Activated naive CD4-positive, alpha-beta T cell (primary cell): ENCODE results near the gene SLC9C1.

ENCODE experiments used
- DNase-seq, 4 experiments: peaks; one replicate each; lab custom pipeline; 2025; lab: John Stamatoyannopoulos, UW

Gene SLC9C1

DNA sequence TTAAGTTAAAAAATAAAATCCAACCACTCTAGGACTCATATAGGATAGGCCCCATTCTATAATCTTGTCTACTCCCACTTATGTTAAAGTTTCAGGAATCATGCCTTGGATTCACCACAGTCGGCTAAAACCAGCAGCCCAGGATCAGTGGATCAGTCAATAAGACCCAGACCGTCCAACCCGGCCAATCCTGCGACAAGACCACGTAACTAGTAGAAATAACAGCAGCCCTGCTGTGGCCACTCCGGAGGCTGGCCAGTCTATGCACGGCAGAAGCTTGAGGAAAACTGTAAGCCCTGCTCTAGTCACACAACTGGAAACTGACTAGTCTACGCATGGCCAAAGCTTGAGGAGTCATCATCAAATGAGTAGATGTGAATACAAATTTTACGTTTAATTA is 12.8 kb upstream of the SLC9C1 start:
- DNase-seq = no peak

DNA sequence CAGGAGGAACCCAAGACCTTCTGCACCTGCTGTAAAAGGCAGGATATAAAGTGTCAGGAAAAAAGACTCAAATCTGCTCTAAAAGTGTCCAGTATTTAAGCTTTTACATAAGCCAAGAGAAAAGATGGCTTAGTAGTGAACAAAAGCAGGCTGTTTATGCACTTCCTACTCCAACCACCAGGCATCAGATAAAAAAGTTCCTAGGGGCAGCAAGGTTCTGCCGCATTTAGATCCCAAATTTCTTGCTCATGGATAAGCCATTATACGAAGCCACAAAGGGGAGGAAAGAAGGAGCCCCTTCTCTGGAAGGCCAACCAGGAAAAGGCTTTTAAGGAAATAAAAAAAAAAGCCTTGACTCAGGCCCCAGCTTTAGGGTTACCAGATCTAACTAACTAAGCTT is 10.6 kb upstream of the SLC9C1 start:
- no peak for DNase-seq

DNA sequence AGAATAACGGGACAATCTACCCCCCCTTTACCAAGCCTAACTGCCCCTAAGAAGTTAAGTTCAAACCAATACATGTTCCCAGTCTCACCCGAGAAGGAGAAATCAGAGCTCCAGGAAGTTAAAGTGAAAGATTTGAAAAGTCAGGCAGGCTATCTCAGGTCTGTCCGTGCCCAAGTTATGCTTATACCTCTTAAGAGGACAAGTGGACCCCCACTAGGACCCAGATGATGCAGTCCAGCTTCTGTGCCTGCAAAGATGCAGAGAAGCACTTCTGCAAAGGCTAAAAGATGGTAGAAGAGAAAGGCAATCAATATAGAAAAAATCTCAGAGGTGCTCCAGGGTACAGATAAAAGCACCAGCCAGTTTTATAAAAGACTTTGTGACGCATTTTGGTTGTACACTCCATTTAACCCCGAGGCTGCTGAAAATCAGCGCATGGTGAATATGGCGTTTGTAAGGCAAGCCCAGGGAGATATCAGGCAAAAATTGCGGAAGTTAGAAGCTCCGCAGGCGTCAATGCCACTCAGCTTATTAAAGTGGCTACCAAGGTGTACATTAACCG is 9.8 kb upstream of the SLC9C1 start:
- DNase-seq = no peak

DNA sequence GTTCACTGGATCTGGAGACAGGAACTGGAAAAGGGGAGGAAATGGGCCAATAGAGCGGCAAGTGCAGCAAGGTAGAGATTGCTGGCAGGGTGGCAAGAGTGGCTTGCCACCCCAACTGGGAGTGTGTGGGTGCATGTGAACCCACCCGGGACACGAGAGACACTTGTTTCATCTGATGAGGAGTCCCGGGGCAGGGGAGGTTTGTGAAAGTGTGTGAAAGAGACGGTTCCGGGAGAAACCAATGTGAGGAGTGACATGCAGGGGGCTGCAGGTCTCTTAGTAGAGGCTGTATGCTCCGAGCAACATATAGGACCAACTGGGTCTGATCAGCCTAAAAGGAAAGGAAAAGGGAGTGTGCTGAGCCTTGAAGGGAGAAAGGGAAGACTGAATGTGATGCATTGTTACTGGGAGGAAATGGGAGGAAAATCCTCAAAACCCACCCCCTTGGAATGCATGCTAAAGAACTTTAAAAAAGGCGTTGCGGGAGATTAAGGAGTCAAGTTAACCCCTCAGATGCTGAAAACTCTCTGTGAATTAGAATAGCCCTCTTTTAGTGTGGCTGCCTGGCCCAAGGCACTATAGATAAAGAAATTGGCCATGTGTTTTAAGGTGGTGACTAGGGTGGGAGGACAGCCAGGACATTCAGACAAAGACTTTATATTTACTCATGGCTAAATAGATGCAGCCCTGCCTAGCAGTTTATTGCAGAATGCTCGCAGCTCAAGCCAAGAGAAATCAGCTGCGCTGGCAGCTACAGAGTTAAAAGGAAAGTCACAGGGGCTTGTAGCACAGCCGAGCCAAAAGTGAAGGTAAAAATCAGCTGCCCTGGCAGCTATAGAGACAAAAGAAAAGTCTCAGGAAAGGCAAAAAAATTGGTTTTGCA is 9.1 kb upstream of the SLC9C1 start:
- DNase-seq = no peak

DNA sequence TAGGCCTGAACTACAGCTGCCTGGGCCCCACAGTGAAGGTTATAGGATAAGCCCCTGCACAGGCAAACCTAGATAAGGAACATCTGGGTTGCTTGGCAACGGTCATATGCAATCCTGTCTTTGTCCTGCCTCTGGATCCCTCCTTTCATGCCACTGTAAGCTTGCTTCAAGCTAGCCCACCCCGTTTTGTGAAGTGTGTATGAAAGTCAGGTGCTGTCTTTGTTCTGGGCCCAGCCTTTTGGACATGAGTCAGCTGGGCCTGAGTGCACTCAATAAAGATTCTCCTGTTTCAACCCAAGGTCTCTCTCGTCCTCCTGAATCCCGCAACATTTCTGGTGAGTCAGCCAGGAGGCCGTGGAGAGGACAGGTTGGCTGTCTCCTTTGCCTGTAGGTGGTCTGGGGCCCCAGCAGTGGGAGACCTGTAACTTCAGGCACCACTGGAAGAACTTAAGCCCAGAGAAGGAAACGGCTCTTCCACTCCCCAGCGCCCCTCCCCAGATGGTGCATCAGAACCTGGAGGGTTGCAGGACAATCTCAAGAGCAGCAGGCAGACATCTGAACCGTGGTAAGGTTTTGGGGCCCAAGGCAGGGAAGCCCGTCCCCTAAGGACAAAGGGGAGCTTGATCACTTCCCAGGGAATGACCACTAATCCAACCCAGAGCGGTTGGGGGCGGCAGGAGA is 8.3 kb upstream of the SLC9C1 start:
- DNase-seq = no peak

DNA sequence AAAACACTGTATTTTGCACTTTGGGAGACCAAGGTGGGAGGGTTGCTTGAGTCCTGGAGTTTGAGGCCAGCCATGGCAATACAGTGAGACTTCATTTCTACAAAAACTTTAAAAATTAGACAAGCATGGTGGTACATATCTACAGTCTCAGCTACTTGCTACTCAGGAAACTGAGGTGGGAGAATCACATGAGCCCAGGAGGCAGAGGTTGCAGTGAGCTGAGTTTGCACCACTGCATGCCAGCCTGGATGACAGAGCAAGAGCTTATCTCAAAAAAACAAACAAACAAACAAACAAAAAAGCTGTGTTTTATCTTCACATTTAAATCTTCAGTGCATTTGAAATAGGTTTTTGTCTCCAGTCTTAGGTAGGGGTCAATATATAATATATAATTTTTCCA is 4.8 kb upstream of the SLC9C1 start:
- DNase-seq = no peak

DNA sequence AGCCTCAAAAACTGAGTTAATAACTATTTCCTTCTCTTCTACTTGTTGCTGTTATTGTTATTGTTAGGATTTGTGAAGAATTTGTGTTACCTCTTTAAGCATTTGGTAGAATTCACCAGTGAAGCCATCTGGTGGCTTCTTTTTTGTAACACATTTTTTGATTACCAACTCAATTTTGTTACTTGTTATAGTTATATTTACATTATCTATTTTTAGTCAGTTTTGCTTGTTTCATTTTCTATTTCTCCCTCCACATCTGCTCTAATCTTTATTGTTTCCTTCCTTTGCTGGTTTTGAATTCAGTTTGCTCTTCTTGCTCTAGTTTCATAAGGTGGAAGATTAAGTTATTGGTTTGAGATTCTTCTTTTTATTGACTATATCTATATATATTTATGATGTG is 3.7 kb upstream of the SLC9C1 start:
- no peak for DNase-seq

DNA sequence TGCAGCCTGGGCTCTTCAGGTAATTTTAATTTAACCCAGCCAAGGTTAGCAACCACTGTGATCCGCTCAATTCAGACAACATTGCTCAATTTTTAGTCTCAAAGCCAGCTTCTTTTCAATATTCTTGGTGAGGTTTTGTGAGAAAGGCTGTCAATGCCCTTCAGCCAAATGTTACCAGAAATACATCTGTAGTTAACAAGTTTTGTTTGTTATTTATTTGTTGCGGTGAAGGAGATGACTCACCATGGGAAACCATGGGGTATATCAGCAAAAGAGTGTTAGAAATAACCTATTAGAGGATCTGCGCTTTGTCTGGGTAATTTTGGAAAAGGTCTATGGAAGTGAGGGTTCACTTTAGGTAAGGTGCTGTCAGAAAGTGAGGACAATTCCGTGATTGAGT is 5.0 kb downstream of the SLC9C1 start:
- no peak for DNase-seq

DNA sequence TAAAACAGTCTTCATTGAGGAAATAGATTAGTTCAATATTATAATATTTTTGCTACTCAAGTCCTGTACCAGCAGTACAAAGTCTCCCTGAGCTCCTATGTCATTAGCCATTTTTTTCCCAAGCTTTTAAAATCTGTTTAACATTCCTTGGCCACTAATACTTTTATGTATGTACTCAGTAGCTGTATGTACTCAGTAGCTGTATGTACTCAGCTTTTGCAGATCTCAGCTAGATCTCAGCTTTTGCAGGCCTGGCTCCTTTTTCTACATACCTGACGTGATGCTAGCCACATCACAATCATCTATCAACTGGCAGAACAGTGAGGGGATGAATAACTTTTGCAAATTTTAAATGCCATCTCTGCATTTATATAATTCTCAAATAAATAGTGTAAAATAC is 13.8 kb downstream of the SLC9C1 start:
- DNase-seq = no peak

DNA sequence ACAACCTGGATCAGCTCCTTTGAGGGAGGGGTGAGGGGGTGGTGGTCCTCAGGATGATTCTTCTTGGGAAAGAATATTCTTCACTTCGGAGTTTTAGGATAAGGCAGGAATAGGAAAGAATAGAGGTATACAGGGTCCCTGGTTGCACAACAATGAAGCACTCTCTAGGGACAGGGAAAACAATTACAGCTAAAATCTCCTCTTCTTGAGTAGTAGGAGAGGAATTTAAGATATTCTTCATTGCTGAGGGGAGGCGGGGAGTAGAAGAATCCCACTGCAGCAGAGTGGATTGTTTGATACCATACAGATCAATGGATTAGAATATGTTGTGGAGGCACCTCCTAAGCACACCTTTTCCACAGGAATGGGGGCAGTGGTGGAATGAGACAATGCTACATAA is 20.5 kb downstream of the SLC9C1 start:
- DNase-seq = no peak

DNA sequence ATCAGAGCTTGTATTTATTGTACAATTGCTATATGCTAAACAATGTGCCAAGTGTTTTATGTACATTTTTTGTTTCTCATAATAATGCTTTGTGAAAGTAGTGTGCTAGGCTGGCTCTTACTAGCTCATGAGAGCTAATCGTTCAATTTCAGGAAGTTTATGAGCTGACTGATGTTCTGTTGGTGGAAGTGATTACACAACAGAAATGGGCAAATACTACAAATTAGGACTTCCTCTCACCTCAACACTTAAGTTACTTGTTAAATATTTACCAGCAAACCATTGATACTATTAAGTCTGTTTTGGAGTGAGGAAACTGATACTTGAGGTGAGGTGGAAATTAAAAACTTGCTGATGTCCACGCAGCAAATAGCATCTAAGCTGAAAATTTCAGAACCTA is 32.3 kb downstream of the SLC9C1 start:
- DNase-seq = no peak

DNA sequence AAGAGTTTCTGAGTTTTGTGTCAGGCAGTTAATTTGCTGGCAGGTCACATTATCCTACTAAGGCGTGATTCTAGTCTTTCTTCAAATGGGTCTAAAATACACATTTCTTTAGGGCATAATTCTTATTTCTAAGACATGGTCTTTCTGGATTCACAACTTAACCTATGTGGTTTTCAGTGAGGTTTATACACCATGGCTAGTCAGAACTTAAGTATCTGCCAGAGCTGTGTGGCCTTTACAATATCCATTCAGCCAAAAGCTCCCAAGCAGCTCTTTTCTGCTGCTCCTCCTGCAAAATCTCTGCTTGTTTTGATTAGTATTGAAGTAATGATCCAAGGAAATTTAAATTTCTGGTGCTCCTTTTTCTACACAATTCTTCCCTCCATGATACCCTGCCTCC is 33.5 kb downstream of the SLC9C1 start:
- DNase-seq = no peak

DNA sequence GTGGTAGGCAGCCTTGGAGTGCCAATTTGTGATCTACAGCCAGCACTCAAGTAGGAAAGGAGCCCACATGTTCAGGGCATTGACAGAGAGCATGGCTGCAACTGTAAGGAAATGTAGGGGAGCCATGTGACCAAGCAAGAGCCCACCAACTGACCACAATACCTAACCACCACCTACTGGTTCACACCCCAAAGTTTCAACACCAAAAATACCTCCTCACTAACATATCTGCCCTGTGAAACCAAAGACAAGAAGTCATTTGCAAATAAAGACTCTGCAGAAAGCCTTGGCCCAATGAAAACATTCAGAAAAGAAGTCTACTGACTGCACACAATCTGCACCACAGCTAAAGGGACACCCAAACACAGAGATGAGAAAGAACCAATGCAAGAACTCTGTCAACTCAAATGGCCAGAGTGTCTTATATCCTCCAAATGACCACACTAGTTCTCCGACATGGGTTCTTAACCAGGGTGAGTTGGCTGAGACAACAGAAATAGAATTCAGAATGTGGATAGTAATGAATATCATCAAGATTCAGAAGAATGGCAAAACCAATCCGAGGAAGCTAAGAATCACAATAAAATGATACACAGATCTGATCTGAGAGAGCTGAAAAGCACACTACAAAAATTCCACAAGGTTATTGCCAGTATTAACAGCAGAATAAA is 40.6 kb downstream of the SLC9C1 start:
- DNase-seq = no peak

DNA sequence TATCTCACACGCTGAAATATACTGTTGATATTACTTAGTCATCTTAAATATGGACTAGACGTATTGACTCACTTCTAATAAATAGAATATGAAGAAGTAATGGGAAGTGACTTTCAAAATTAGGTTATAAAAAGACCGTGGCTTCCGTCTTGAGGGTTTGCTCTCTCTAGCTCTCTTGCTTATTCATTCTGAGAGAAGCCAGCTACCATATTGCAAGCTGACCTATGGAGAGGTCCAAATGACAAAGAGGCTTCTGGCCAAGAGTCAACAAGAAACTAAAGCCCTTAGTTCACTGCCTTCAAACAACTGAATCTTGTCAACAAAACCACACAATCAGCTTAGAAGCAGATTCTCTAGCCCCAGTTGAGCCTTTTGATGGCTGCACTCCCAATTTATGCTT is 46.1 kb downstream of the SLC9C1 start:
- DNase-seq = no peak

DNA sequence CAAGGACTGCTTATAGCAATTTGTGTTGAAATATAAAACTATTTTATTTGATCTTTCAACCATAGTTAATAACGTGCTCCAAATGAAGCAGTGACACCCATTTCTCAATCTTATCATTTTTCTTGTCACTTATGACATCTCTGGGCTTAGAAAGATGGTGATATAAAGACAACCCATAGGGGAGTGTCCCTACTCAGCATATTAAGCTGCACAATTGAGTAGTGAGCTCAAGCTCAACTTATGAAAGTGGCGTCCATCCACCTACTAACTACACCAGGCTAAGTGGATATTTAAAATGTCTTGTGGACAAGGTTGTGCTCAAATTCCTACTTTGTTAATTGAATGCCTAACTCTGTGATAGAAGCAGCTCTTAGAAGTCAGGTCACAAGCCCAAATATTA is 46.7 kb downstream of the SLC9C1 start:
- no peak for DNase-seq

DNA sequence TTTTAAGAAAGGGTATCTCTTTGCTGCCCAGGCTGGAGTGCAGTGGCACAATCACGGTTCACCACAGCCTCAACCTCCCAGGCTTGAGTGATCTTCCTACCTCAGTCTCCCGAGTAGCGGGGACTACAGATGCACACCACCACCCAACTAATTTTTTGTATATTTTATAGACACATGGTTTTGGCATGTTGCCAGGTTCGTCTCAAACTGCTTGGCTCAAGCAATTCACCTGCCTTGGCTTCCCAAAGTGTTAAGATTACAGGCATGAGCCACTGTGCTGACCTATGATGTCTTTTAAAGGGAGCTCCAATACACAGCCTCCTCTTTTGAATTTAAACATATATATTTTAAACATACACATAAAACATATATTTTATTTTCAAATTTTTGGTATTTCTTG is 60.9 kb downstream of the SLC9C1 start:
- DNase-seq = no peak

DNA sequence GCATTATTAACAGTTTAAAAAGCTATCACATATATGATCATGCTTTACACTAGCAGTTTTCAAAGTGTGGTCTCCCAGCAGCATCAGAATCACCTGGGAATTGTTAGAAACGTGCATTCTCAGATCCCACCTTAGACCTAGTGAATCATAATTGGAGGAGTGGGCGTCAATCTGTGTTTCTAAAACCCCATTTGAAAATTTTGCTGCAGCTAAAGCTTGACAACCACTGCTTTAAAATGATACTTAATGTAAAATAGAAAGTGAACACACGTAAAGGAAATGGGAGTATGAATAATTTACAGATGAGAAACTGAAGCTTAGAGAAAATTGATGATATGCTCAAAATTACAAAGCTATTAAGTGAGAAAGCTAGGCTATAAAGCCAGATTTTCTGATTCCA is 62.3 kb downstream of the SLC9C1 start:
- no peak for DNase-seq

DNA sequence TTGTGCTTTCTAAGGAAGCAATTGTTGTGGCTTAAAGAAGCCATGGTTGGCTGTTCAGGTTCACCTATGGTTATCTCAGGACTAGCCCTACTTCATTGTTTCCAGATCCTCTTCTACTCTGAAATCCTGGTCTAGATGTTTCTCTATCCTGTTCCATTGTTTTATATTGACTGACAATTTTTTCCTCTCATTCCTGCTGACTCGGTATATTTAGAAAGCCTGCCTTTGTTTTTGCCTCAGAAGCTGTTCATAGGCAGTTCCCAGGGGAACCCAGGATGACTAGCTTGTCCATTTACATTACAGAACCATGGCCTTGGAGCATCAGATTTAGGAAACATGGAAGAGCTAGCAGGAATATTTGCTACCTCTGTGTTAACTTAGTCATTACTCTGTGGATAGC is 64.0 kb downstream of the SLC9C1 start:
- no peak for DNase-seq

DNA sequence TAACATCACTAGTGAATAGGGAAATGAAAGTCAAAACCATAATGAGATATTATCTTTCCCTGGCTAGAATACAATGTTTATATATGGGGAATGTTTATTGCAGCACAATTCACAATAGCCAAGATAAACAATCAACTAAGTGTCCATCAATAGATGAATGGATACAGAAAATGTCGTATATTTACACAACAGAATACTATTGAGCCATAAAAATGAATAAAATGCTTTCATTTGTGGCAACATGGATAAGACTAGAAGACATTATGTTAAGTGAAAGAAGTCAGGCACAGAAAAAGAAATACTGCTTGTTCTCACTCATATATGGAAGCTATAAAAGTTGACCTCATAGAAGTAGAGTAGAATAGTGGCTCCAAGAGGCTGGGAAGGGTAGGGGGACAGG is 65.2 kb downstream of the SLC9C1 start:
- no peak for DNase-seq

DNA sequence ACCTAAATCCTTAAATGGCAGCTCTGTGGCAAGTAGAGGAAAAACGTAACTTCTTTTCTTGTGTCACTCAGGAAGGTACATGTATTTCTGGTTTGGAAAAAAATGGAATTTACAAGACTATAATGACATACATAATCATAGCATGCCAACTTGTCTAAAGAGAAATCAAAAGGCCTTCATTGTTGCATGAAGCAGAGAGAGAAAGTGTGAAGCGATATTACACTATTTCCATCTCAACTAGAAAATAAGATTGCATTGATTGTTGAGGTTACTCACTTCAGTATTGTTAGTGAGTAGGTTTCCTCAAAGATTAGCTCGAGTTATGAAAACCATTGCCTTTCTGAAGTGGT is 93.7 kb downstream of the SLC9C1 start:
- no peak for DNase-seq

DNA sequence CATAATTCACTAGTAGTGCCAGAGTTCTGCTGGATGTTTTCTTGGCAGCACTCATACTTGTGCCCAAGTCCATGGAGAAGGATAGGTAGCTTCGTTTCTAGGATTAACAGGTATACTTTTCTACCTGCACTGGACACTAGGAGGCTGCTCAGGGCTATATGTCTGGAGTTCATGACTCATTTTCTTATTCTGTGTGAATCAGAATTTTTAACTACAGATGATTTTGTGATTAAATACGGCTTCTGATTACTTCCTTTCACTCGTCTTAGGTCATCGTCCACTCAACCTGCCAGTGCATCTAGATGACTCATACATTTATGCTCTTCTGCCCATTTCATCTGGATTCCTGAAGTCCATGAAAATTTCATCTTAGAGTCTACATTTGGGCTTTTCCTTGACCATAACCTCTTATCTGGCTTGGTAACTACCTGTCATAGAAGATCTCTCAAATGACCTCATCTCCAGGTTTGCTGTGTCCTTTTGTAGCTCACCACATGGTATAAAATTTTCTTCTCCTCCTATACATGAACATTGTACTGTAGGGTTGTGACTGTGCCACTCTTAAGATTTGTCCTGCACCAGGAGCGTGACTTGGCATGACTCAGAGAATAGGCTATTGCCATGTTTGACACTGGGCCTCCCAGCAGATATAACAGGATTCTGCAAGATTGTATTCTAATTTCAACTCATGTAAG is 94.2 kb downstream of the SLC9C1 start:
- DNase-seq = no peak

DNA sequence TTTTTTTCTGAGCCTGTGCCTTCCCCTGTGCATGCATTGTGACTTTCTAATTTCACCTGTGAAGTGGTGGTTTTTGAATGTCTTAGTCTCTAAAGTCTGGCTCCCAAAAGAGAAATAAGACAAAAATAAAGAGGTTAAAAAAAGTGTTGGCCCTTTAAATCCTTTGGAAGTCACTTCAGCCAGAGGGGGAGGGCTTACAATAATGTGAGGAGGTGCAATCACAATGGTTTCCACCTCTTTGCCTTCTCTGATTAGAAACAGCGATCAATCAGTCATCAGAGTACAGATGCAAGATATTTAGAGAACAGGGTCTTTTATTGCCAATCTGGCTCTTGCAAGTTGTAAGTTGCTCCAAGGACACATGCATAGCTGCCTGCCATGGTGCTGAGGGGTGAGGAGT is 96.9 kb downstream of the SLC9C1 start:
- DNase-seq = no peak
